GM18867 (cell line): ENCODE data around the gene TPRN.

Source experiments
- ATAC-seq: cut with Tn5 transposase; IDR thresholded peaks from one replicate; pipeline ENCODE4 v1.9.1; 2021; ENCODE audit warnings: mild to moderate bottlenecking, moderate library complexity; ENCODE audit not compliant: unreplicated experiment

TPRN gene

GRCh38 chr9:137147091-137147792 lies 53.3 kb downstream of the TPRN start:
- ATAC-seq = no peak

- ATAC-seq = no peak
Measured at GRCh38 chr9:137146527-137146918, 54.0 kb downstream of the TPRN start.

GRCh38 chr9:137145731-137146526 lies 54.6 kb downstream of the TPRN start:
- ATAC-seq = no peak

GRCh38 chr9:137143459-137143858 lies 57.1 kb downstream of the TPRN start:
- ATAC-seq = no peak

- no peak for ATAC-seq
Measured at GRCh38 chr9:137141976-137142936, 58.3 kb downstream of the TPRN start.
